ENCODE results near the gene SYT2.

SYT2 gene

GRCh38 chr1:202703191-202703590 lies 7.1 kb downstream of the SYT2 start:
- DNase-seq, result no peak

- DNase-seq, result no peak
Observed at GRCh38 chr1:202702088-202702487, 8.2 kb downstream of the SYT2 start.

- no peak for DNase-seq
Observed at GRCh38 chr1:202701200-202701599, 9.1 kb downstream of the SYT2 start.

GRCh38 chr1:202700061-202700460 lies 10.2 kb downstream of the SYT2 start:
- DNase-seq, result no peak

GRCh38 chr1:202698276-202698675 lies 12.0 kb downstream of the SYT2 start:
- no peak for DNase-seq

GRCh38 chr1:202697038-202697437 lies 13.2 kb downstream of the SYT2 start:
- no peak for DNase-seq

- DNase-seq, result no peak
Observed at GRCh38 chr1:202694314-202694713, 15.9 kb downstream of the SYT2 start.

- DNase-seq, result no peak
Observed at GRCh38 chr1:202692959-202693555, 17.2 kb downstream of the SYT2 start.

GRCh38 chr1:202691816-202692215 lies 18.4 kb downstream of the SYT2 start:
- DNase-seq, result no peak

GRCh38 chr1:202689493-202690342 lies 20.5 kb downstream of the SYT2 start:
- no peak for DNase-seq

- no peak for DNase-seq
Observed at GRCh38 chr1:202689082-202689481, 21.2 kb downstream of the SYT2 start.

- DNase-seq, result no peak
Observed at GRCh38 chr1:202688401-202688800, 21.9 kb downstream of the SYT2 start.

GRCh38 chr1:202687798-202688197 lies 22.5 kb downstream of the SYT2 start:
- DNase-seq, result no peak

- DNase-seq, result no peak
Observed at GRCh38 chr1:202687370-202687769, 22.9 kb downstream of the SYT2 start.

GRCh38 chr1:202685641-202686040 lies 24.6 kb downstream of the SYT2 start:
- DNase-seq, result no peak

GRCh38 chr1:202684716-202685115 lies 25.5 kb downstream of the SYT2 start:
- DNase-seq, result no peak

- DNase-seq, result no peak
Observed at GRCh38 chr1:202683029-202683428, 27.2 kb downstream of the SYT2 start.

GRCh38 chr1:202682477-202682876 lies 27.8 kb downstream of the SYT2 start:
- no peak for DNase-seq

- DNase-seq, result no peak
Observed at GRCh38 chr1:202681736-202682420, 28.4 kb downstream of the SYT2 start.

GRCh38 chr1:202680586-202681352 lies 29.5 kb downstream of the SYT2 start:
- no peak for DNase-seq

GRCh38 chr1:202679406-202680177 lies 30.7 kb downstream of the SYT2 start:
- DNase-seq, result no peak

GRCh38 chr1:202677433-202677832 lies 32.8 kb downstream of the SYT2 start:
- DNase-seq, result no peak

All from SIG-M5 (cell line).